G401.6 (cell line): ENCODE results near the gene GHRL.
"Not testable (repeated sequence)": the region's sequence is repeated elsewhere in the genome, so short reads cannot be mapped to it uniquely, and the experiment has no call there.

Experiments
- FAIRE-seq: peaks from 2 replicates; lab custom pipeline; 2012; peaks lifted over from hg19 to GRCh38; lab: Jason Lieb, UNC

The GHRL gene

DNA sequence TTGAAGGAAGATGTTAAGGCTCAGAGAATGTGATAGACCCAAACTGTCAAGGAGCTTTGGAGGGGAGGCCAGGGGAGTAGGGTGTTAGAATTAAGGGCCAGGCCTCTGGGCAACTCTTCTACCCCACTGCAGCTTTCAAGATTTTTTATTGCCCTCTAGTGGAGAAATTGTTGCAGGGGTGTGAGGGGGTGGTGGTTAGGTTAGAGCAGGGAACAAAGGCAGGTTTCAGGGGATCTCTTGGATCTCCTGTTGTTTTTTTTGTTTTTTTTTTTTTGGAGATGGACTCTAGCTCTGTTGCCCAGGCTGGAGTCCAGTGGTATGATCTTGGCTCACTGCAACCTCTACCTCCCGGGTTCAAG, 29.6 kb upstream of the GHRL start:
- no peak for FAIRE-seq

DNA sequence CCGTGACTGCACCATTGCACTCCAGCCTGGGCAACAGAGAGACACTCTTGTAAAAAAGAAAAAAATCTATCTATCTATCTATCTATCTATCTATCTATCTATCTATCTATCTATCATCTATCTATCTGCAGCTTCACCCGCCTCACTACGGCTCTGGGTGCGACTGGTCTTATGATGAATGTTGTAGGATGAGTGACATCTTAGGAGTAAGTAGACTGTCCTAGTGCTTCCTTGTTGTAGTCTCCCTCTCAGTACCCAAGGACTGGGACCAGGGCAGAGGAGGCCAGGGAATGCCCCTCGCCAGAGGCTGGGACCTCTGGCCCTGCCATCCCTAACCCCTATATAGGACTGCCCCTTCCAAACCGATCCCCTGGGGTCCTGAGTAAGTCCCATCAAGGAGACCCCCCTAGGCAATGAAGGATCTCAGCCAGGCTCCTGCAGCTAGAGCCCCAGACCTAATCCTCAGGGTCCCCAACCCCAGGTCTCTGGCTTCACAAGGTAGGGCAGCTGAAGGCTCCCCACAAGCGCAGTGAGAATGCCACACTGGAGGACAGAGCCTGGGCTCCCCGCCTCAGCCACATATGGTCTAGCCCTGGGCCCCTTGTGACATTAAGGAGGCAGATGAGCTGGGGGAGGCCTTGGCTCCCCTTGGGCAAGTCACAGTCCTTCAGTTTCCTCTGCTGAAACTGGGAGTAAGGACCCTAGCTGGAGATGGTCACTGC, 29.0 kb upstream of the GHRL start:
- FAIRE-seq: no peak

DNA sequence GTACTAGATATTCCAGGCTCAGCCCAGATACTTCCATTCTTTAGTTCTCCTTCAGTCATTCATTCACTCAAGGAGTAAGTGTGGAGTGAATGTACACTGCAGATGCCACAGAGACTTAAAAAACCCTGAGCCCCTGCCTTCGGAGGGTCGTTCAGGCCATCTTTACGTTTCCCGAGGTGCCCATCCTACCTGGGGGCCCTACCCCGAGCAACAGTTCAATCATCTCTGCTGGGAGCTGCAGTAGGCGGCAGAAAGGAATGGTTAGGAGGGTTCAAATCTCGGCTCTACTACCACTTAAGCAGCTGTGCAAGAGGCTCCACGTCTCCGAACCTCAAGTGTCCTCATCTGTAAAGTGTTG, 27.6 kb upstream of the GHRL start:
- no peak for FAIRE-seq

DNA sequence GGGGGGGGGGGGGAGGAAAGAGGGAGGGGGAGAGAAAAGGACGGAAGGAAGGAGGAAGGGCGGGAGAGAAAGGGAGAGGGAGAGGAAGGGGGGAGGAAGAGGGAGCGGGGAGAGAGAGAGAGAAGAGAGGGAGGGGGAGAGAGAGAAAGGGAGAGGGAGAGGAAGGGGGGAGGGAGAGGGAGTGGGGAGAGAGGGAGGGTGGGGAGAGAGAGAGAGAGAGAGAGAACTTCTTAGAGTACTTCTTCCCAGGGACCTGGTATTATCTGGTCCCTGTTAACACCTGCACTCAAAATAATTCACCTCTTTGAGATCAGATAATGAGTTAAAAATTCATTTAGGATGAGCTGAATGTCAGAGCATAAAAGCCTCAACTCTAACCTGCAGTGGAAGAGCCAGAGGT, 27.1 kb upstream of the GHRL start:
- no peak for FAIRE-seq

DNA sequence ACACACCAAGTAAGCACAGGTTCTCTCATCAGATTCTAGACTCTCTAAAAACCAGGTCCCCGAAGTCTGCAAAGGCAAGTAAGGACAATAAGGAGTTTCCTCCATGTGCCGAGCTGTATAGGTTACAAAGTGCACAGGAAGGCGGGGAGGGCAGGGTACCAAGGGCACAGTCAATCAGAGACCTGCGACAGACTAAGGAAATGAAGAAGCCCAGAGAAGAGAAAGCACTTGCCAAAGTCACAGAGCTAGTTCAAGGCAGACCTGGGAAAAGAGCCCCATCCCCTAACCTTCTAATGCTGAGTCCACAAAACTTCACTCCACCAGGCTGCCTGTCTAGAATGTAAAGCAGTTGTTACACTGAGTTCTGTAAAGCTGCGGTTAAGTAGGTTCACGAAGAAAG, 26.5 kb upstream of the GHRL start:
- FAIRE-seq: no peak

DNA sequence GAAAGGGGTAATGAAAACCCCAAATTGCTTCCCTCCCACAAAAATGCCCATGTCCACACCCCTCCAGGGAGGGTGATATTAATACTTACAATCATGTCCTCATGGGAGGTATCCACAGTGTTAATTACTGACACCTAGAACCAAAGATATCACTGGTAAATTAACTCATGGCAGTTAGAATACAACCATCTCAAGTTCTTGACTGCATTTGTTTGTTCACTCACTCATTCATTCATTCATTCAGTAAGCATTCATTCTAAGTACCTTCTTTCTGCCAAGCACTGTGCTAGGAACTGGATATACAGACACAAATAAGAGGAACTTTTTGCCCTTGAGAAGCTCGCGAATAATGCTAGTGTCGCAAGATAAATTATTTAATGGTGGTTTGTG, 25.2 kb upstream of the GHRL start:
- FAIRE-seq: no peak

DNA sequence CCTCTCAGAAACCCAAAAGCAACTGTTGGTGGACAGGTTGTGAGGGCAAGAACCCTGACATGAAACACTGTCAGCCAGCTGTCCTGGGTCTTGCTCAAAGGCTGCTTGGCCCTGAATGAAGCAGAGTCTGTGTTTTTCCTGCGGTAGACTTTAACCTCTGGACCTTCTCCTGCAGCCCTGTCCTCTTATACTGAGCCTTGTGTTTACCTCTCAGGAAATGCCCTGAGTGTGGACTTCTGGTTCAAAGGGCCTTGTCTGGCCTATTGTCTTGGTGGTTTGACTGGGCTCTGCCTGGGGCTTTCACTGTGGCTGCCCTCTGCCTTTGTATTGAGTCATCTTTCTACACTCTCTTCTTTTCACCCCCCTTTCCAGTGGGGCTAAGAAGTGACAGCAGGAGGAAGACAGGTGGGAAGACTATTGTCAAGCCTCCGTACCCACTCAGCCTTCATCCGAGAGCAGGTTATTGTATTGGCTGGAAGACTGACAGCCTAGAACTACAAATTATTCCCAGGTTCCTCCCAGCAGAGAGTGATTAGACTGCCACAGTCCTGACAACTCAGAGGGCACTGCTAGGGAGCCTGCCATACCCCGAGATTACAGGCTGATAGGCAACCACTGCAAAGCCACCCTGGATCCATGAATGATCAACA, 24.7 kb upstream of the GHRL start:
- no peak for FAIRE-seq

DNA sequence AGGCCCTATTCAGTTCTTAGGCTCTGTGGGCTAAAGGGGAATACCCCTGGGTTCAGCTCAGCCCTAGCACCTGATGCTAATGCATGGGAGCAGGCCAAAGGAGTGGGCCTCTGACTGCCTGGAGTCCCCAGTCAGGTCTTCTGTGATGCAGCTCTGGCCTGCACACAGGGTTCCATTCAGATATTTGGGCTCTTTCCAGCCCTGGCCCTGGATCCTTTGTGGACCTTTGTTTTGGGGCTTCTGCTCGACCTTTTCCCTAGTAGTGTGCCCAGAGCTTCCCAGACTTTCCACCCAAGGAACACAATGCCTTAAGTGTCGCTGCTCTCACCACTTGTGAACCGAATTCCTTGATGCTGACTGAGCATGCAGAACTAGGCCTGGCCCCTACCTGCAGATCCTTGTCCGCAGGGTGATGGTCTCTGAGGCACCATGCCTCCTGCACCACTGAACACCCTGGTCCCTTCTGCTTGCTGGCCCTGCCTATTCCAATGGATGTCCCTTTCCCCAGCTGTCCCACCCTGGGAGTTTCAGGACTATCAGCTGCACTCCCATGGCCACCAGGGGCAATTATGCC, 23.1 kb upstream of the GHRL start:
- FAIRE-seq: no peak

DNA sequence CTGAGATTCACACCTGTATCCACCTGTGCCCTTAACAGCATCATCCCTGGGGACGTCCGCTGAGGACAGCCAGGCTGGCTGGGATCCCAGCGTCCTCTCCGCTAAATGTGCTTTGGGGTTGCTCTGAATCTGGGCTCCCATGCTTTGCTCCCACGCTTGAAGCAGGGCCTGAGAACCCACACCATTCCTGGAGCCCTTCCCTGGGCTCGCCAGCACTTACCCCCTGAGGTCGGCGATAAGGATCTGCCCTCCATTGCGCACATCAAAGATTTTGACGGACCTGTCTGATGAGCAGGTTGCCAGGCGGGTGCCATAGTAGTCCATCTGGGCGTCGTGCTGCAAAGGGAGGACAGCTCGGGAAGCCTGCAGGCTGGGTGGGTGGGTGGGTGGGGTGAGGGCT, 22.4 kb upstream of the GHRL start:
- no peak for FAIRE-seq

DNA sequence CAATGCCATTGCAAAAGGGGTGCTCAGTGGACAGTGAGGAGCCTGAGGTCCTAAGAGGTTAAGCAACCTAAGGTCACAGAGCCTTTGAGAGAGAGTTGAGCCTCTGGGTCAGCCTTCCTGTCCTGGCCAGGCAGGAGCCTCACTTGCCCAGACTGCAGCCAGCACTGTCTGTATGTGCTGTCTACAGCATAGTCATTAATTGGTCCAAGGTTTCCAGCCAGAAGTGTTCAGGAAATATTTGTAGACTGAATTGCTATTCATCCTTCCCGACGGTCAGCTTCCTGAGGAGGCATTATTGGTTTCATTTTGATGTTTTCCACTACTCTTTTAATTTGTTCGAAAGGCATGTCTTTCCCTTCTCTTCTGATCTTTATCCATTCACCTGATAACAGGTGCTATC, 20.1 kb upstream of the GHRL start:
- no peak for FAIRE-seq

DNA sequence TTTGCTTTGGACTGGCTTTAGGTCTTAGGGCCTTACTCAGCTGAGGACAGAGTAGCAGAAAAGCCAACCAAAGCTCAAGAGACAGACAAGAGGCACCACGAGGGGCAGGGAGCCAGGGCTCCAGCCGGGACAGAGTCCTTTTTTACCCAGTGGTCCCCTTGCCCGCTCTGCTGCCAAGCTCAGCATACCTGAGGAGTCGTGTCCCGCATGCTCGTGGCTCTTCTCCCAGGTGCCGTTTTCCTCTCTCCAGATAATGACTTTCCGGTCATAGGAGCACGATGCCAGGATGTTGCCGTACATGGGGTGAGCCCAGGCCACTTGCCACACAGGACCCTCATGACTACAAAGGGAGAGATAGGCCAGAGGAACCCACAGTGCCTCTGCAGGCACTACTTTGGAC, 19.6 kb upstream of the GHRL start:
- FAIRE-seq: no peak

DNA sequence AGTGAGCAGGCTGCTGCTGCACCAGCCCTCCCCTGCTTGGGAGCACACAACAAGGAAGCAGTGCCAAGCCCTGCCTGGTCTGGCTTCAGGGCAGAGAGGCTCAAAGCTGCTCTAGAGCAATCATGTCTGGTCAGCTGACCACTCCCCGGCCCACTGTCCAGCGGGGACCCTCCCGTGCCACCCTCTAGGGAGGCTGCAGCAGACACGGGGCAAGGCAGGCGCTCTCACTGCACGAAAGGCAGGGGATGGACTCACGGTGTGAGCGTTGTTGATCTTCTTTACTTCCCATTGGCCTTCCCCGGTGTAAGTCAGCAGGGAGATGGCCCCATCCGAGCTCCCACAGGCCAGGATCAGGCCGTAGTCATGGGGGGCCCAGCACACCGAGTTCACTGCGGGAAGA, 19.0 kb upstream of the GHRL start:
- FAIRE-seq: no peak

DNA sequence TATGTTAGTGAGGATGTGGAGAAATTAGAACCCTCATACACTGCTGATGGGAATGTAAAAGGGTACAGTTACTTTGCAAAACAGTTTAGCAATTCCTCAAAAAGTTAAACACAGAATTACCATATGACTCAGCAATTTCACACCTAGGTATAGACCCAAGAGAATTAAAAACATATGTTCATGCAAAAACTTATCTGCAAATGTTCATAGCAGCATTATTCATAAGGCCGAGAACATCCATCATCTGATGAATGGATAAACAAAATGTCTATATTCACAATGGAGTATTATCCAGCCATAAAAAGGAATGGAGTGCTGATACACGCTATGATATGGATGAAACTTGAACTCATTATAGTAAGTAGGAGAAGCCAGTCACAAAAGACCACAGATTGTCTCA, 17.8 kb upstream of the GHRL start:
- no peak for FAIRE-seq

DNA sequence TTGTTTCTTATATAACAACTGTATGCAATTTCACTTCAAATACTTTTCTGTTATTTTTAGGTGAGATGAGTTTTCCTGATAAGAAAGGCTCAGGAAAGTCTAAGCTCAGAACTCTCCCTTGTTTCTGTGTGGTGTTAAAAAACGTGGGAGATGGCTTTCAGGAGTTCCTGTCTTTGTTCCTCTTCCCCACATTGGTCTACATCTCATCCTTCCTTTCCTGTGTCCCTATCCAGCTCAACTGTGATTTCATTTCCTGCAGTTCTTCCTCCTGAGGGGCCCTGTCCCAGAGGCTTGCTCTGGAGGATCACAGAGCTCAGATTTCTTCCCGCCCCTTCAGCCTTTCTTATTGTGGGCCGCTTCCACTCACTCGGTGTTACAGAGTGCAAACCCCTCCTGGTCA, 17.0 kb upstream of the GHRL start:
- FAIRE-seq: no peak

DNA sequence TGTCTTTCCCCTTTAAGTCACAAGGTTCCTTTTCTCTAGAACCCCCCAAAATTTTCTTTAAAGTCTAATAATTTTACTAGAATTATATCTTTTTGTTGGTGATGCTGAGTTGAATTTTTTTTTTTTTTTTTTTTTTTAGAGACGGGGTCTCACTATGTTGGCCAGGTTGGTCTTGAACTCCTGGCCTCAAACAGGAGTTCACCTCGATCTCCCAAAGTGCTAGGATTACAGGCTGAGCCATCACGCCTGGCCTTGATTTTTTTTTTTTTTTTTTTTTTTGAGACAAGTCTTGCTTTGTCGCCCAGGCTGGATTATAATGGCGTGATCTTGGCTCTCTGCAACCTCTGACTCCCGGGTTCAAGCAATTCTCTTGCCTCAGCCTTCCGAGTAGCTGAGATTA, 15.9 kb upstream of the GHRL start:
- FAIRE-seq: no peak

DNA sequence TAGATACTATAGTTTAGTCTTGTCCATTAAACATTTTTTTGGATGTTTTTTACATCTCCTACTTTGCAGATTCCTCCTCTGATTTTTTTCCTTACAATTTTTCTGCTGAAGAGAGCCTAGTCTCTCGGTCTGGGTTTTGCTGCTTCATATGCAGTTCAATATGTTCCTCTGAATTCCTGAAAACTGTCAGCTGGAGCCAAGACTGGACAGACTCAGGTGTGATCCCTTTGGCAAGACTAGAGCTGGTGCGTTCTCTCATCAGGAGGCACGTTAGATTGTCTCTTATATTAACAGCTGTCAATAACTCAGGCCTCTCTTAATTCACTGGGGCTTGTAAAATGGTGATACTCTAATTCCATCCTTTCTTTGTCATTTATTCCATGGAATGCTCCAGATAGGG, 13.4 kb upstream of the GHRL start:
- FAIRE-seq: no peak

DNA sequence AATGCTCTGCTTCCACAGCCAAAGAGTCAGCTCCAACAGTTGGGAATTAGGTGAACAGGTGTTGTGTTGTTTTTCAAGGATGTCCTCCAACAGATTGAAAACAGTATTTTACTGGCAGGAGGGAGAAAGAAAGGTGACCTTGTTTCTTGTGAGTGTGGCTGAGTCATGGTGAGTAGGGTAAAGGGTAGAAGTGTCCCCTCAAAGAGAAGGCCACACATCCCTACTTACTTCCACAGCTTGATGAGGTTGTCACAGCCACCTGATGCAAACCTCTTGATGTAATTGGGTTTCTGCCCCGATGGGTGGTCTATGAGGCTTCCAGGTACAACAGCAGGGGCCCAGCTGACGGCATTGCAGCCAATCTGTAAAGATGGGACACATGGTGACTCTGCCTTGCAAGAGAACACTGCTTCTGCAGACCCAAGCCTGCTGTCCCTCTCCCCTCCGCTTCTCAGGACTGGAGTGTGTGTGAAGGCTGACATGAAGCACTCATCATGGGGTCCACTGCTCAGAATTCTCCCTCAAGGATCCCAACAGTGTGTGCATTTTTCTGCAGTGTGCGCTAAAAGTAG, 12.7 kb upstream of the GHRL start:
- no peak for FAIRE-seq

DNA sequence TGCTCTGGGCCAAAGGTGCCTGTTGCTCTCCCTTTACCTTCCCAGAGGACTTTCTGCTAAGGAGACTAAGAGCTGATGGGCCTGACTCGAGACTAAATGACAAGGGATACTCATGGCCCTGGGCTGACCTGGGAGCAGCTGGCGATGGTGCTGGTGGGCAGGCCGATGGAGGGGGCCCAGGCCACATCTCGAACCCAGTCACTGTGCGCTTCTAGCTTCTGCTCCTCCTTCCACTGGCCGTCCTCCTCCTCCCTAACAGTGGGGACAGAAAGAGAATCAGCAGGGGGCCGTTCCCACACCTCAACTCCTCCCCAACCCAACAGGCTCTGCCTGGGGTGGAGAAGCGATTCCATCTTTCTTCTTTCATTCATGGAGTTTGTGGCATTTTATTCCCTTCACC, 12.2 kb upstream of the GHRL start:
- FAIRE-seq: no peak

DNA sequence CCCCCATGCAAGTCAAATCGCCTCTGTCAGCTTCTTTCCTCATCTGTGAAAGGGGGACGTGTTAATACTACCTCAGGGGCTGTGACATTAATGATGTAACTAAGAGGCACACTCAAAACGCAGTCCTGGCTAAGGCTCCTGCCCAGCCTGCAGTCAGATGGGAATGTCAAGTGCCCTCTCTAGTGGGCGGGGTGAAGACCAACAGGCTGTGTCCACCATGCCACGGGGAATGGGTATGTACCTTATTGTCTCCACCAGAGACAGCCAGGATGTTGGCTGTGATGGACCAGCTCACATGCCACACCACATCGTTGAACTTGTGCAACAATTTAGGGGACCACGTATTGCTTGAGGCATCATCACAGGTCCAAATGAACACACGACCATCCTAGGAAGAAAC, 11.0 kb upstream of the GHRL start:
- FAIRE-seq: no peak

DNA sequence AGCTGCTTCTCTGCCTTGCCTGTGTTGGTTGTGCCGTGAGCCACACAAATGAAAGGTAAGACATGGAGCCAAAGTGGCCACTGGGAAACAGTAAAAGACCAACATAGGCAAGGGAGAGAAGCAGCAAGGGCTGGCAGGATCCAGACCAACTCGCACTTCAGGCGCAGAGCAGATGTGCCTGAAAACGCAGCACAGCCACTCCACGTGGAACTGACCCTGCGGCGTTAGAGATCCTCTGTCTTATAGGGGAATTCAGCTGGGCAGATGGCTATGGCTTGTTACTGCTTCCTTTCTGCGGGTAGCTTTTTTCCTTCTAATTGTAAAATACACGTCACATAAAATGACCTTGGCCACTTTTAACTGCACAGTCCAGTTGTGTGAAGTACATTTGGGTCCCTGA, 10.4 kb upstream of the GHRL start:
- FAIRE-seq: no peak

DNA sequence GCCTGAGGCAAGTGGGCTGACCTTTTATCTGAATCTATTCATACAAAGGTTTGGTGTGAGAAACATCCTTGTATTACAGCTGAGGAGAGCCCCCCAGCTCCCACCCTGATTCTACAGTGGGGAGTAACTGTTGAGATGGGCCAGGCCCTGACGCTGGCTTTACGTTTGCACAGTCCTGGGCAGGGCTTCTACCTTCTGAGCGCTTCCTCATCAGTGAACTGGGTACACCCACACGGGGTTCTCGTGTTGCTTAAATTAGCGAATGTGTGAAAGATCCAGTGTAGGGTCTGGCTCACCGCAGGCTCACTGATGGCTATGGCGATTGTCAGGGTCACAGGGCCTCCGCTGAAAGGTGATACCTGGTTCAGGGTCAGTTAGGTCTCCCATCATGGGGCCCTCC, 7.3 kb upstream of the GHRL start:
- no peak for FAIRE-seq

DNA sequence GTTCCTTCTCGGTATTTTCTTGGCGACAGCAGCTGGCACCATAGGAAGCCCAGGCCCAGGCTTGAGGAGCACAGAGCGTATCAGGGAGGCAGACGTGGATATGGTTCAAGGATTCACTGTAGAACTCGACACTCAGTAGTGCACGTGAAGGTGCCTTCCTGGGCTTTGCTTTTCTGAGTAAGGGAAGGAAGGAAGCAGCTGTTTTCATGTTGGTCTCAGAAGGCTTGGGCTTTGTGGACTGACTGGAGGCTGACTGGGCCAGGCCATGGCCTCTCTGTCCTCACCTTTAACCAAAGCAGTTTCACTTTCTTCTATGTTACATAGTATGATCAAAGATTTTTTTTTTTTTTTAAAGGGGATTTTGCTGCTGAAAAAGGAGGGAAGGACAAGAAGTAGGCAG, 6.9 kb upstream of the GHRL start:
- no peak for FAIRE-seq

DNA sequence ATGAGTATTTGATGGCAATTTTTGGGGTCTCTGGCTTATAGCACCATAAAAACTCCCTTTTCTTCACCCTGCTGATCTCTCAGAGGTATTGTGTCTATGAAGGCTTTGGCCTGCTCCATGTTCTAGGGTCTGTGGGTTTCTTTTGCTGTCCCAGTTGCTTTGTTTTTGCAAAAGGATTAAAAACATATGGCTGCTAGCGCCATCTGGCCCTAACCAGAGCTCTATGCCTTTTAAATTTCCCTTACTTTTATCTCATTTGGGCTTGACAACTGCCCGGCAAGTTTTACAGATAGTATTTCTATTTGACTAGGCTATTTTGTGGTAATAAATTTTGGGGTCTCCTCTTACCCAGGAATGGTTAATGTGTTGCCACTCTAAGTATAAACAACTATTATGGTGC, 6.4 kb upstream of the GHRL start:
- FAIRE-seq: no peak

DNA sequence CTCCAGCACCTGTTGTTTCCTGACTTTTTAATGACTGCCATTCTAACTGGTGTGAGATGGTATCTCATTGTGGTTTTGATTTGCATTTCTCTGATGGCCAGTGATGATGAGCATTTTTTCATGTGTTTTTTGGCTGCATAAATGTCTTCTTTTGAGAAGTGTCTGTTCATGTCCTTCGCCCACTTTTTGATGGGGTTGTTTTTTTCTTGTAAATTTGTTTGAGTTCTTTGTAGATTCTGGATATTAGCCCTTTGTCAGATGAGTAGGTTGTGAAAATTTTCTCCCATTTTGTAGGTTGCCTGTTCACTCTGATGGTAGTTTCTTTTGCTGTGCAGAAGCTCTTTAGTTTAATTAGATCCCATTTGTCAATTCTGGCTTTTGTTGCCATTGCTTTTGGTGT, 5.3 kb upstream of the GHRL start:
- not testable (repeated sequence) for FAIRE-seq
